Measurements from ENCODE around the gene LOXL1. TPM values are rescaled to one million over a fixed set of nuclear protein-coding genes. Genes with fewer than 3 reads are reported as not detected.
A peak's percentile ranks its signal among the peaks of the same experiment; 100 is the strongest.
"Not testable (repeated sequence)": the region's sequence is repeated elsewhere in the genome, so short reads cannot be mapped to it uniquely, and the experiment has no call there.

Gene LOXL1
- total RNA-seq, 4 donors from 2014 or later, result 6.2 to 12.9 (median 8.6) TPM

DNA sequence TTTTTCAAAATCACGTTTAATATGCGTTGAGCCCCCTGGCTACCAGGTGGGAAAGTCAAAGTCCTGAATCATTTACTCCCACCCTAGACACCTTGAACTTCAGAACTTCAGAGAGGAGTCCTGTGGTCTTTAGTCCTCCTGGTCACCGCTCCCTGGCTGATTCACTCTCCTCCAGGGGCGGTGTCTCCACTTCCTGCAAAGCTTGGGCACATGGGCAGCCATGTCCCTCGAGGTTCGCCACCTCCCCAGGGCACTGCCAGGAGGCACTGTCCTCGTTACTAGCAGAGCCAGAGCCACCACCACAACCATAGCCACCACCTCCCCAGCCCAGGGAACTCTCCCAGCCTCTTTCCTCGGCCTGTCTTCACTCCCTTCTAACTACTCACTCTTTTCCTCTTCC, 31.0 kb downstream of the LOXL1 start:
- no peak for ATAC-seq (ENCODE audit: low FRiP score)
- TF ChIP-seq, protein P1, sequence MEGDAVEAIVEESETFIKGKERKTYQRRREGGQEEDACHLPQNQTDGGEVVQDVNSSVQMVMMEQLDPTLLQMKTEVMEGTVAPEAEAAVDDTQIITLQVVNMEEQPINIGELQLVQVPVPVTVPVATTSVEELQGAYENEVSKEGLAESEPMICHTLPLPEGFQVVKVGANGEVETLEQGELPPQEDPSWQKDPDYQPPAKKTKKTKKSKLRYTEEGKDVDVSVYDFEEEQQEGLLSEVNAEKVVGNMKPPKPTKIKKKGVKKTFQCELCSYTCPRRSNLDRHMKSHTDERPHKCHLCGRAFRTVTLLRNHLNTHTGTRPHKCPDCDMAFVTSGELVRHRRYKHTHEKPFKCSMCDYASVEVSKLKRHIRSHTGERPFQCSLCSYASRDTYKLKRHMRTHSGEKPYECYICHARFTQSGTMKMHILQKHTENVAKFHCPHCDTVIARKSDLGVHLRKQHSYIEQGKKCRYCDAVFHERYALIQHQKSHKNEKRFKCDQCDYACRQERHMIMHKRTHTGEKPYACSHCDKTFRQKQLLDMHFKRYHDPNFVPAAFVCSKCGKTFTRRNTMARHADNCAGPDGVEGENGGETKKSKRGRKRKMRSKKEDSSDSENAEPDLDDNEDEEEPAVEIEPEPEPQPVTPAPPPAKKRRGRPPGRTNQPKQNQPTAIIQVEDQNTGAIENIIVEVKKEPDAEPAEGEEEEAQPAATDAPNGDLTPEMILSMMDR (IDR thresholded peaks at IDR 0.05), result no peak
- no peak for DNase-seq (ENCODE audit: low spot score)

DNA sequence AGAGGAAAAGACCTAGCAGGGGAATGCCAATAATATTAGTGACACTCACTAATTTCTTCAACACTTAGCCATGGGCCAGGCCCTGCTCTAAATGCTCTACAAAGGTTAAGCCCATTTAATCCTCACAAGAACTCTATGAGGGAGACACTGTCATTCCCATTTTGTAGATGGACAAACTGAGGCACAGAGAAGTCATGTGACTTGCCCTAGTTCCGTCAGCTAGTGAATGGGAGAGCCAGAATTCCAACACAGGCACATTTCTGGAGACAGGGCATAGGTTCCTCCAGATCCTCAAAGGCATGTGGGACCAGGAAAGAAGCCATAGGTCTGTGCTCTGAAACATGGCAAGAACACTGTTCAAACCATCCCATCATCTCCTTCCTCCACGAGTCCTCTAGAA, 31.5 kb downstream of the LOXL1 start:
- ATAC-seq (ENCODE audit: low FRiP score), result no peak
- DNase-seq (ENCODE audit: low spot score), result no peak
- TF ChIP-seq, protein P1 (IDR thresholded peaks at IDR 0.05), result no peak

DNA sequence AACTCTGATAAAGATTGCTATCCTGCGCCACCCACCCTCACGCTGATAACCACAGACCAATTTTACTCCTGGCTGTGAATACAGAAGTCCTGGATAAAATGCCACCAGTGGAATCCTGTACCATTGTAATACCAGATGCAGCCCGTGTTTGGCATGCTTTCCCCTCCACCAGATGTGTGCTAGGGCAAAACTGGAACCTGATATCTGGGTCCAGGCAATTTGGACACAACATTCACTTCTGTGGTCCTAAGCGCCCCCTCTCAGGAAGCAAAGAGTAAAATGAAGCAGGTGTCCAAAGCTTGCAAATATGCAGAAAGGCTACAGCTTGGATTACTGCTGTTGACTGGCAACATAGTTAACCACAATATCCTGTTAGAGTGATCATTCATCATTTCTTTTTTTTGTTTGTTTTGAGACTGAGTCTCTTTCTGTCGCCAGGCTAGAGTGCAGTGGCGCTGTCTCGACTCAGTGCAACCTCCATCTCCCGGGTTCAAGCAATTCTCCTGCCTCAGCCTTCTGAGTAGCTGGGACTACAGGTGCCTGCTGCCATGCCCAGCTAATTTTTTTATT, 32.8 kb downstream of the LOXL1 start:
- TF ChIP-seq, protein P1 (IDR thresholded peaks at IDR 0.05), result no peak
- ATAC-seq (ENCODE audit: low FRiP score) (no peak), DNase-seq (ENCODE audit: low spot score) (no peak)

DNA sequence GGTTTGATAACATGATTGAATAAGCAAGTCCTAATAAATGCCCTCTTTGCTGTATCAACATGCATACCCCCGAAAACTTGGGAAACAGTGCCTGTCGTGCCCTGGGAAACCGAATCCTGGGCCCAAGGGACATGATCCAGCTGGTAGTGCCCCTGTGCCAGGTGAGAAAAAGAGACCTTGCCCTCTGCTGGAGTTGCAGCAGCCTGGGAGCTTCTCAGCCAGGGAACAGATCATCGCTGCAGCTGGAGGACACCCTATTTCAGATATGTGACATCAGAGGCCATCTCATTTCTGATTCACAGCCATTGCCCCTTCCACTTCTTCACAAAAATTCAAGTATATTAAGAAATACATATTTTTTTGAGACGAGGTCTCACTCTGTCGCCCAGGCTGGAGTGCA, 33.5 kb downstream of the LOXL1 start:
- TF ChIP-seq, protein P1 (IDR thresholded peaks at IDR 0.05), result no peak
- no peak for ATAC-seq (ENCODE audit: low FRiP score)
- DNase-seq (ENCODE audit: low spot score), result no peak

DNA sequence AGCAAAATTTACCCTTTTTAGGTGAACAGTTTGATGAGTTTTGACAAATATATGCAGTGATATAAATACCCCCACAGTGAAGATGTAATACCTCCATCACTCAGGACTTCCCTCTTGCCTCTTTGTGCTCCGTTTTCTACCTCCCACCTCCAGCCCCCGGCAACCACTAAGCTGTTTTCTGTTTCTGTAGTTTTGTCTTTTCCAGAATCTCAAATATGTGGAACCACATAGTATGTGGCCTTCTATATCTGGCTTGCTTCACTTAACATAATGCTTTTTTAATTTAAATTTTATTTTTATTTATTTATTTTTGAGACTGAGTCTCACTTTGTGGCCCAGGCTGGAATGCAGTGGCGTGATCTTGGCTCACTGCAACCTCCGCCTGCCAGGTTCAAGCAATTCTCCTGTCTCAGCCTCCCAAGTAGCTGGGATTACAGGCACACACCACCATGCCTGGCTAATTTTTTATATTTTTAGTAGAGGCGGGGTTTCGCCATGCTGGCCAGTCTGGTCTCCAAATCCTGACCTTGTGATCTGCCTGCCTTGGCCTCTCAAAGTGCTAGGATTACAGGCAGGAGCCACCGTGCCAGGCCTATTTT, 34.3 kb downstream of the LOXL1 start:
- not testable (repeated sequence) for DNase-seq (ENCODE audit: low spot score)

DNA sequence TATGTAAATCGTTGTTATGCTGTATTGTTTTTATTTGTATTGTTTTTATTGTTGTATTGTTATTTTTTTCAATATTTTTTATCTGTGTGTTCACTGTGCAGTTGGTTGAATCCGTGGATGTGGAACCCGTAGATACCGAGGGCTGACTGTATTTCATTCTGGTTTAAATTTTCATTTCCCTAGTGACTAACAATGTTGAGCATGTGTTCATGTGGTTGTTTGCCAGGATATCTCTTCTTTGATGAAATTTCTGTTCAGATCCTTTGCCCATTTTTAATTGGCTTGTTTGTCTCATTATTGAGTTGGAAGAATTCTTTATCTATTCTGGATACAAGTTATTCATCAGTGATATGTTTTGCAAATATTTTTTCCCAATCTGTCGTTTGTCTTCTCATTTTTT, 36.2 kb downstream of the LOXL1 start:
- no peak for DNase-seq (ENCODE audit: low spot score)
- ATAC-seq (ENCODE audit: low FRiP score), result no peak
- TF ChIP-seq, protein P1 (IDR thresholded peaks at IDR 0.05), result no peak

More for the DNA sequence above, 34.3 kb downstream of the LOXL1 start:
- not testable (repeated sequence) for ATAC-seq (ENCODE audit: low FRiP score)

DNA sequence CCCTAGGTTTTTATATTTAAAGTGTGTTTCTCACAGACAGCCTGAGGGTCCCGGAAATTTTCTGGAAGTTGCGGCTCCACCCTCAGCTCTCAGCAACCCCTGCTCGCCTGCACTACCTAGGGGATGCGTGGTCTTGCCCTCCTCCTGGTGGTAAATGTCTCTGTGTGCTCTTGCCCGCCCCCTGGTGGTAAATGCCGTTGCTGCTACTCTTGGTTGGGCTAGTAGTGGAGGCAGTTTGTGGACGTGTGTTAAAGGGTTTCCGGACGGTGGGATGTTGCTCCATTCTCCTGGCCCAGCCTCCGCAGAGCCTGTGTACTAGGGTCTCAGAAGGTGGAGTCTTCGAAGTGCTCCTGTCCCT, 38.5 kb downstream of the LOXL1 start:
- peak; percentile 78 for ATAC-seq (ENCODE audit: low FRiP score)
- DNase-seq (ENCODE audit: low spot score), result peak; percentile 99
- TF ChIP-seq, protein P1 (IDR thresholded peaks at IDR 0.05), result peak in 1 of 3 donors; percentile 72

Data from omental fat pad (tissue), 4 donors.